Keratinocyte (primary cell): ENCODE results near the gene ISOC2. TPM values are rescaled to one million over a fixed set of nuclear protein-coding genes. Genes with fewer than 3 reads are reported as not detected.

Source experiments
- DNase-seq: peaks from one replicate; pipeline ENCODE4 v3.0.0-alpha.2; 2011; ENCODE audit warnings: low read depth, missing footprints, low spot score
- FAIRE-seq: peaks from 2 replicates; lab custom pipeline; 2011; peaks lifted over from hg19 to GRCh38; lab: Jason Lieb, UNC
- H2AFZ ChIP-seq: 2 replicates; pipeline ENCODE4 v1.6.0; 2012; ENCODE audit warnings: low read length, control low read depth, inconsistent platforms; ENCODE audit not compliant: control insufficient read depth
- H3K27ac ChIP-seq: 2 replicates; pipeline ENCODE4 v1.5.1; 2011; ENCODE audit warnings: low read length; ENCODE audit not compliant: control insufficient read depth, insufficient read depth
- H3K27me3 ChIP-seq: 3 replicates; pipeline ENCODE4 v1.6.0; 2011; ENCODE audit warnings: low read length; ENCODE audit not compliant: control insufficient read depth, insufficient read depth; ENCODE audit errors: extremely low read depth
- H3K36me3 ChIP-seq, 2 experiments: 2 replicates in 1 of 2; 3 replicates in 1 of 2; pipeline ENCODE4 v1.5.1; 2011; ENCODE audit warnings: low read length in 2 of 2, mild to moderate bottlenecking in 1 of 2; ENCODE audit not compliant: control insufficient read depth in 2 of 2, insufficient read depth in 2 of 2; ENCODE audit errors: extremely low read depth in 1 of 2
- H3K4me1 ChIP-seq: 3 replicates; pipeline ENCODE4 v1.5.1; 2011; ENCODE audit warnings: low read length; ENCODE audit not compliant: control insufficient read depth, insufficient read depth; ENCODE audit errors: extremely low read depth
- H3K4me2 ChIP-seq: 3 replicates; pipeline ENCODE4 v1.6.0; 2011; ENCODE audit warnings: low read depth, low read length; ENCODE audit not compliant: control insufficient read depth, insufficient read depth; ENCODE audit errors: extremely low read depth
- H3K4me3 ChIP-seq, 3 experiments: fragments of 200-600 bp in 1 of 3; sonication (generic) in 1 of 3; 2 replicates in 2 of 3; 3 replicates in 1 of 3; pipeline ENCODE4 v1.5.1; 2011 to 2016; ENCODE audit warnings: low read length in 3 of 3, mild to moderate bottlenecking in 3 of 3, control low read depth in 2 of 3, inconsistent platforms in 1 of 3, low read depth in 1 of 3, mixed read lengths in 1 of 3, mixed run types in 1 of 3, moderate library complexity in 1 of 3; ENCODE audit not compliant: control insufficient read depth in 2 of 3, insufficient read depth in 2 of 3; ENCODE audit errors: extremely low read depth in 1 of 3
- H3K79me2 ChIP-seq: 2 replicates; pipeline ENCODE4 v1.6.0; 2012; ENCODE audit warnings: low read length; ENCODE audit not compliant: control insufficient read depth, insufficient read depth
- H3K9ac ChIP-seq: 3 replicates; pipeline ENCODE4 v1.6.0; 2011; ENCODE audit warnings: low read length; ENCODE audit not compliant: control insufficient read depth, insufficient read depth; ENCODE audit errors: extremely low read depth
- H3K9me1 ChIP-seq: 3 replicates; pipeline ENCODE4 v1.6.0; 2011; ENCODE audit warnings: low read length; ENCODE audit not compliant: control insufficient read depth, insufficient read depth; ENCODE audit errors: extremely low read depth
- H3K9me3 ChIP-seq: 2 replicates; pipeline ENCODE4 v1.5.1; 2012; ENCODE audit warnings: low read depth, low read length; ENCODE audit not compliant: control insufficient read depth
- H4K20me1 ChIP-seq: 3 replicates; pipeline ENCODE4 v1.6.0; 2011; ENCODE audit warnings: low read length; ENCODE audit not compliant: control insufficient read depth, insufficient read depth; ENCODE audit errors: extremely low read depth
- EZH2 ChIP-seq: IDR thresholded peaks from one replicate; pipeline ENCODE4 v1.6.1; 2012; ENCODE audit warnings: inconsistent platforms, mild to moderate bottlenecking, low read length, moderate library complexity
- dilution Hi-C: fragments of 300-500 bp; cut with MboI; formaldehyde crosslinking; loops from one replicate; pipeline ENCODE4 v1.7.0; 2020; ENCODE audit warnings: low sequenced_read_pairs; ENCODE audit not compliant: extremely low pct_ligation_motif_present
- polyA plus RNA-seq, 5 experiments: library from polyadenylated mRNA; depleted of rRNA in 3 of 5; stranded (reverse) in 3 of 5; stranded (forward) in 1 of 5; unstranded in 1 of 5; fragments of >200 nt; gene quantifications; 1 replicate in 1 of 5; 2 replicates in 3 of 5; 3 replicates in 1 of 5; pipeline versions ENCODE4 v1.2.1 to v1.2.3, GENCODE V29; 2011 to 2012; ENCODE audit warnings: missing spikeins in 2 of 5, low read depth in 1 of 5, low replicate concordance in 1 of 5
- TF ChIP-seq, protein P1 (sequence below), 3 experiments: IDR thresholded peaks in 1 of 3; conservative IDR thresholded peaks in 1 of 3; optimal IDR thresholded peaks in 1 of 3; 2 replicates in 2 of 3; 3 replicates in 1 of 3; pipeline versions ENCODE3 to v1.5.1; 2011; ENCODE audit warnings: low read length in 3 of 3, mild to moderate bottlenecking in 3 of 3, moderate library complexity in 2 of 3, control low read depth in 1 of 3, inconsistent platforms in 1 of 3; ENCODE audit not compliant: insufficient read depth in 2 of 3; ENCODE audit errors: extremely low read depth in 1 of 3

The ISOC2 gene
- polyA plus RNA-seq, 1 donor (not counting 4 experiments of a cell fraction or from before 2014, with no cell fraction given): 24.5 TPM

DNA sequence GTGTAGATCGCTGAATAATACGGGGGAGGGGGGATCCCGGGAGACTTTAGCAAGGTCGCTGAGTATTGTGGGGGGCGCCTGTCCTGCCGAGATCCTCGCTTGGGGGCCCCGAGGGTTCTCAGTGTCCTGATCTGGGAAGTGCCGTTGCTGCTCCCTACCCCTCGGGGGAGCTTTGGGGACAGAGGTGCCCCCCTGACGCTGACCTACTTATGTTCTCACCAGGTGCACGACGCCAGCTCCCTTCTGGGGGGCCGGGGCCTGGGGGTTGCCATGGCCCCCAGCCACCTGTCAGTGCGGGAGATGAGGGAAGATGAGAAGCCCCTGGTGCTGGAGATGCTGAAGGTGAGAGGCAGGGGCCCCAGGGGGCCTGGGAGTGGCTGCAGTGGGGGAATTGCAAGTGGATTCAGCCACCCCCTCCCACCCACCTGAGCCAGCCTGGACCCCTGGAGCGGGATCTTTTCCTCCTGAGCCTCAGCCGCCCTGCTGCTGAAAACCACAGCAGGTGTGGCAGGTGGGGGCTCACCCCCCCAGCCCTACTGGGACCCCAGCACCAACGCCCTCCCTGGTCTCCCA lies 24.1 kb upstream of the ISOC2 start:
- peaks cover 3% of the 10 kb centered on the region for H3K9me1 ChIP-seq
- no peaks in the 10 kb centered on the region for H3K9me3 ChIP-seq
- H3K4me1 ChIP-seq: peaks cover 27% of the 10 kb centered on the region
- DNase-seq: no peak
- H3K27ac ChIP-seq: peak overlapping the region; percentile 53
- H3K9ac ChIP-seq: peak overlapping the region; percentile 76
- no peak for FAIRE-seq
- peak overlapping the region; percentile 60 to 76 (median 74) for H3K4me3 ChIP-seq
- H3K36me3 ChIP-seq: peaks cover 0 to 5% of the 10 kb centered on the region in 2 experiments
- H2AFZ ChIP-seq: peak overlapping the region; percentile 33
- H3K27me3 ChIP-seq: peaks cover under 1% of the 10 kb centered on the region
- dilution Hi-C loops: no loop called here
- H4K20me1 ChIP-seq: no peaks in the 10 kb centered on the region
- peak overlapping the region; percentile 85 for H3K4me2 ChIP-seq
- no peaks in the 10 kb centered on the region for H3K79me2 ChIP-seq
- no peak for TF ChIP-seq EZH2
- TF ChIP-seq, protein P1, sequence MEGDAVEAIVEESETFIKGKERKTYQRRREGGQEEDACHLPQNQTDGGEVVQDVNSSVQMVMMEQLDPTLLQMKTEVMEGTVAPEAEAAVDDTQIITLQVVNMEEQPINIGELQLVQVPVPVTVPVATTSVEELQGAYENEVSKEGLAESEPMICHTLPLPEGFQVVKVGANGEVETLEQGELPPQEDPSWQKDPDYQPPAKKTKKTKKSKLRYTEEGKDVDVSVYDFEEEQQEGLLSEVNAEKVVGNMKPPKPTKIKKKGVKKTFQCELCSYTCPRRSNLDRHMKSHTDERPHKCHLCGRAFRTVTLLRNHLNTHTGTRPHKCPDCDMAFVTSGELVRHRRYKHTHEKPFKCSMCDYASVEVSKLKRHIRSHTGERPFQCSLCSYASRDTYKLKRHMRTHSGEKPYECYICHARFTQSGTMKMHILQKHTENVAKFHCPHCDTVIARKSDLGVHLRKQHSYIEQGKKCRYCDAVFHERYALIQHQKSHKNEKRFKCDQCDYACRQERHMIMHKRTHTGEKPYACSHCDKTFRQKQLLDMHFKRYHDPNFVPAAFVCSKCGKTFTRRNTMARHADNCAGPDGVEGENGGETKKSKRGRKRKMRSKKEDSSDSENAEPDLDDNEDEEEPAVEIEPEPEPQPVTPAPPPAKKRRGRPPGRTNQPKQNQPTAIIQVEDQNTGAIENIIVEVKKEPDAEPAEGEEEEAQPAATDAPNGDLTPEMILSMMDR (optimal IDR thresholded peaks at IDR 0.05 in 1 of 3, IDR thresholded peaks at IDR 0.05 in 1 of 3, conservative IDR thresholded peaks at IDR 0.05 in 1 of 3; ENCODE audit: extremely low read depth in 1 of 3, insufficient read depth in 2 of 3, low read length in 3 of 3): no peak

DNA sequence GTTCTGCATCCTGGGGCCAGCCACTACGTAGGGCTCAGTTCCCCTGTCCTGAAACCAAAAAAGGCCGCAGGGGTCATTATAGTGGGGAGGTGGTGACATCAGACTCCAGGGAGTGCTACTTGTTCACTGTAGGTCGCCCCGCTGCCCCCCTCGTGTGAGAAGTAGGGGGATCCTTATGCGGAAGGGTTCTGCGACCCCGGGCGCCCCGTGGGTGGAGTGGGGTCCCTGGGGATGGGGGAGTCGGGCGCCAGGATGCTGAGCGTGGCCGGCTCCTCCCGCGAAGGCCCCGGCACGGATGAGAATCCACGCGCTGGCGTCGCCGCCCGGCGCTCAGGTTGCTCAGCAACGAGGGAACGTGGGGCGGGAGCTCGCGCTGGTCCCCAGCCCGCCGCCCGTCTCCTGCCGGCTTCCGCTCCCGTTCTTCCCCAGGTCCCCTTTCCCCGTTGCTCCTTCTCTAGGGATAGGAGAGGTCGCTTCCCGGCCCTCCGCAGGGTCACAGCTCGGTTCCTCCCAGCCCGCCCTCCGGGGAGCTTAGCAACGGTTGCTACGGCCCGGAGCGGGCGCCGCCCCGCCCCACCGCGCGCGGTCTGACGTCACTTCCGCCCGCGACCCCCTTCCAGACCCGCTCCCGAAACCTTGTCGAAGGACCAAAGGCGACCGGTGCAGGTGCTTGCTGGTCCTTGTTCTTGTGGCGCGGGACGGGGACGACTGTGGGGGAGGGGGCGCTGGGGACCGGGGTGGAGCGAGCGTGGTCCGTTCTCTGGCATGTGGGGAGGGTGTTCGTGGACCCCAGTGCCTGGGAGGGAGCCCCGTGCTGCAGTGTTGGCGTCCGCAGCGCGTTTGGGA lies 23.4 kb upstream of the ISOC2 start, which contains the start of gene NAT14:
TSS of gene NAT14 (plus strand) at position 596 of the 846 bp plus-strand sequence. CDS start 521 bp downstream, outside the sequence.
- H3K9me3 ChIP-seq: no peaks in the 10 kb centered on the region
- H3K4me2 ChIP-seq: peak within 1 kb of the TSS; percentile 85
- H3K9me1 ChIP-seq: peaks cover 3% of the 10 kb centered on the region
- DNase-seq (no peak), FAIRE-seq (no peak)
- H3K27me3 ChIP-seq: no peaks in the 10 kb centered on the region
- H3K9ac ChIP-seq: peak within 1 kb of the TSS; percentile 76
- dilution Hi-C loops: no loop called here
- H4K20me1 ChIP-seq: no peaks in the 10 kb centered on the region
- peak within 1 kb of the TSS; percentile 53 for H3K27ac ChIP-seq
- H3K4me1 ChIP-seq: peaks cover 27% of the 10 kb centered on the region
- TF ChIP-seq, protein P1 (optimal IDR thresholded peaks at IDR 0.05 in 1 of 3, IDR thresholded peaks at IDR 0.05 in 1 of 3, conservative IDR thresholded peaks at IDR 0.05 in 1 of 3; ENCODE audit: extremely low read depth in 1 of 3, insufficient read depth in 2 of 3, low read length in 3 of 3): no peak
- no peak for TF ChIP-seq EZH2
- peak within 1 kb of the TSS; percentile 78 for H2AFZ ChIP-seq
- peak within 1 kb of the TSS; percentile 60 to 76 (median 74) for H3K4me3 ChIP-seq
- no peaks in the 10 kb centered on the region for H3K79me2 ChIP-seq
- peaks cover 0 to 5% of the 10 kb centered on the region in 2 experiments for H3K36me3 ChIP-seq
